Measurements from ENCODE around the gene KLF4.

KLF4 gene

DNA sequence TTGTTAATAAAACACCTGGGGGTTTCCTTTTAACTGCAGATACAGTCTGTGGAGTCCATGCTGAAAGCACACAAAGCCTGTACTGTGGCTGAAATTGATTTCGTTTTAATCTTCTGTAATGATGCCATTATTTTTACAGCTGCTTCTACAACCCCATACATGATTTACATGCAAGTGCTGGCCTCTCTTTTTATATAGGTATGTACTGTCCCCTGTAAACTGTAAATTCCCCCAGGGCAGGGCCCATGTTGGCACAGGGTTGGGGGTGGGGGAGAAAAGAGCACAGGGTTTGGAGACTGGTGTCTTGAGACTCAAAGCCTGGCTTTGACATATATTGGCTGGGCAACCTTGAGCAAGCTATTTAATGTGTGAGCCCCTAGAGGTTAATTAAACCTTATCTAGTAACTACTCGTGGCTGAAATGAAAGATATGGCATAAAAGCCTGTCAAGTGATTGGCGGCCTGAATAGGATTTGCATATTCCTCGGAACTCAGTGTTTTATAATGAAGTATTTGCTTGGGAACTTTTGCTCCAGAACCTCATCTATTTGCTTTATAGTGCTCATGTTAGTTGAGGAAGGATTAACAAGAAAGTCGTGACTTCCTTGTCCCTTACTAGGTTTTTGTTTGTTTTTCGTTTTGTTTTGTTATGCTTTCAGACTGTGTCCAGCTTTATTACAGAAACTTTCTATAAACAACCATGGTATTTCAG lies 34.0 kb downstream of the KLF4 start:
- H3K9ac ChIP-seq (ENCODE audit: low read depth in 1 of 2, low read length in 2 of 2): no peak overlapping the region
- no peaks in the 10 kb centered on the region for H3K27me3 ChIP-seq (ENCODE audit: control insufficient read depth in 2 of 2, insufficient read depth in 2 of 2, low read length in 2 of 2)
- H3K36me3 ChIP-seq (ENCODE audit: control insufficient read depth in 2 of 2, insufficient read depth in 2 of 2, low read length in 2 of 2): no peaks in the 10 kb centered on the region
- H3K27ac ChIP-seq (ENCODE audit: low read depth in 2 of 2, low read length in 2 of 2): no peak overlapping the region
- H3K4me3 ChIP-seq (ENCODE audit: low read length in 2 of 2): no peak overlapping the region
- no peaks in the 10 kb centered on the region for H3K9me3 ChIP-seq (ENCODE audit: control insufficient read depth in 2 of 2, low read length in 2 of 2)
- no peaks in the 10 kb centered on the region for H3K4me1 ChIP-seq (ENCODE audit: control insufficient read depth in 2 of 2, insufficient read depth in 2 of 2, low read length in 2 of 2)

DNA sequence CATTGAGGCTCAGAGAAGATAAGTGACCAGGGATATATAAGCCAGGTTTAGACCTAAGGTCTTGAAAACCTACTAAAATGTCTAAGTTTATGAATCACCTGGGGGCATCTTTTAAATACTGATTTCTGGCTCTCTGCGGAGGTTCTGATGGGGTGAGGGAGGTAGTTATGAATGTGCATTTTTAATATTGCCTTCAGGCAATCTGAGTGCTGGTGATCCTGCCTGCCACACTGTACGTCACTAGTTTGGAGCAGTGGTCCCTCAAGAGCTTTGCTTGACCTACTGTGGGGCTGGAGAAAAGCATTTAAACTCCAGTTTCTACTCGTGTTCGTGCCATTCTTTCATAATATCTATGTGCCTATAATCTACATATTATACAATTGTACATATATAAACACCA lies 36.1 kb downstream of the KLF4 start:
- Histone ChIP-seq H3K4me3 (ENCODE audit: low read length in 2 of 2) (no peak overlapping the region), H3K27me3 (ENCODE audit: control insufficient read depth in 2 of 2, insufficient read depth in 2 of 2, low read length in 2 of 2) (no peaks in the 10 kb centered on the region), H3K36me3 (ENCODE audit: control insufficient read depth in 2 of 2, insufficient read depth in 2 of 2, low read length in 2 of 2) (no peaks in the 10 kb centered on the region), H3K4me1 (ENCODE audit: control insufficient read depth in 2 of 2, insufficient read depth in 2 of 2, low read length in 2 of 2) (no peaks in the 10 kb centered on the region), H3K9ac (ENCODE audit: low read depth in 1 of 2, low read length in 2 of 2) (no peak overlapping the region), H3K9me3 (ENCODE audit: control insufficient read depth in 2 of 2, low read length in 2 of 2) (no peaks in the 10 kb centered on the region), H3K27ac (ENCODE audit: low read depth in 2 of 2, low read length in 2 of 2) (no peak overlapping the region)

GRCh38 chr9:107447834-107448233 lies 41.7 kb downstream of the KLF4 start:
- no peak overlapping the region for H3K4me3 ChIP-seq (ENCODE audit: low read length in 2 of 2)
- no peaks in the 10 kb centered on the region for H3K27me3 ChIP-seq (ENCODE audit: control insufficient read depth in 2 of 2, insufficient read depth in 2 of 2, low read length in 2 of 2)
- H3K9me3 ChIP-seq (ENCODE audit: control insufficient read depth in 2 of 2, low read length in 2 of 2): no peaks in the 10 kb centered on the region
- no peak overlapping the region for H3K9ac ChIP-seq (ENCODE audit: low read depth in 1 of 2, low read length in 2 of 2)
- H3K27ac ChIP-seq (ENCODE audit: low read depth in 2 of 2, low read length in 2 of 2): no peak overlapping the region
- no peaks in the 10 kb centered on the region for H3K36me3 ChIP-seq (ENCODE audit: control insufficient read depth in 2 of 2, insufficient read depth in 2 of 2, low read length in 2 of 2)
- no peaks in the 10 kb centered on the region for H3K4me1 ChIP-seq (ENCODE audit: control insufficient read depth in 2 of 2, insufficient read depth in 2 of 2, low read length in 2 of 2)

DNA sequence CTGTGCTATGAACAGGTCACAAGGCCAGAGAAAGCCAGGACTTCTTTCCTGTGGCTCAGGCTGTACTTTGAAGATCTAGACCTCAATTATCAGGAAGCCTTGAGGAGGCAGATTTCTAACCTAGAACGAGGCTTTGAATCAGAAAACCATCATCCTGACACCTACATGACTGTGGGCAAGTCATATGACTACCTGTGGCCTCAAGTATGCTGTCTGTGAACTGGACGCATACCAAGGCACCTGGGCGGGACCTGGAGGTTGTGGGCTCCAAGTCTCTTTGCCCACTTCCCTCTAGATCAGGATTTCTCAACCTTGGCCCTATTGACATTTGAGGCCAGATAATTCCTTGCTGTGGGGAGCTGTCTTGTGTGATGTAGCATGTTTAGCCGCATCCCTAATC lies 42.5 kb downstream of the KLF4 start:
- H3K27me3 ChIP-seq (ENCODE audit: control insufficient read depth in 2 of 2, insufficient read depth in 2 of 2, low read length in 2 of 2): no peaks in the 10 kb centered on the region
- no peaks in the 10 kb centered on the region for H3K9me3 ChIP-seq (ENCODE audit: control insufficient read depth in 2 of 2, low read length in 2 of 2)
- no peaks in the 10 kb centered on the region for H3K4me1 ChIP-seq (ENCODE audit: control insufficient read depth in 2 of 2, insufficient read depth in 2 of 2, low read length in 2 of 2)
- H3K9ac ChIP-seq (ENCODE audit: low read depth in 1 of 2, low read length in 2 of 2): no peak overlapping the region
- H3K4me3 ChIP-seq (ENCODE audit: low read length in 2 of 2): no peak overlapping the region
- no peak overlapping the region for H3K27ac ChIP-seq (ENCODE audit: low read depth in 2 of 2, low read length in 2 of 2)
- H3K36me3 ChIP-seq (ENCODE audit: control insufficient read depth in 2 of 2, insufficient read depth in 2 of 2, low read length in 2 of 2): no peaks in the 10 kb centered on the region

DNA sequence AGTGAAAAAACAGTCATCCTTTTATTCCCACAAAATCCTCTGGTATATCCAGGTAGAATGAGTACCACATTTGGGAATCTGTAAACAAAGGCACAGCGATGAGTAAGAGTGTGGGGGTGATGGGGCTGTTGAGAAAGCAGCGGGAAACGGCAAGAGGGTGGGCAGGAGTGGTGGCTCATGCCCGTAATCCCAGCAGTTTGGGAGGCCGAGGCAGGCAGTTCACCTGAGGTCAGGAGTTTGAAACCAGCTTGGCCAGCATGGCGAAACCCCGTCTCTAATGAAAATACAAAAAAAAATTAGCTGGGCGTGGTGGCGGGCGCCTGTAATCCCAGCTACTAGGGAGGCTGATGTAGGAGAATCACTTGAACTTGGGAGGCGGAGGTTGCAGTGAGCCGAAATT lies 43.1 kb downstream of the KLF4 start:
- no peak overlapping the region for H3K4me3 ChIP-seq (ENCODE audit: low read length in 2 of 2)
- H3K4me1 ChIP-seq (ENCODE audit: control insufficient read depth in 2 of 2, insufficient read depth in 2 of 2, low read length in 2 of 2): no peaks in the 10 kb centered on the region
- no peak overlapping the region for H3K27ac ChIP-seq (ENCODE audit: low read depth in 2 of 2, low read length in 2 of 2)
- no peaks in the 10 kb centered on the region for H3K36me3 ChIP-seq (ENCODE audit: control insufficient read depth in 2 of 2, insufficient read depth in 2 of 2, low read length in 2 of 2)
- H3K9me3 ChIP-seq (ENCODE audit: control insufficient read depth in 2 of 2, low read length in 2 of 2): no peaks in the 10 kb centered on the region
- H3K27me3 ChIP-seq (ENCODE audit: control insufficient read depth in 2 of 2, insufficient read depth in 2 of 2, low read length in 2 of 2): no peaks in the 10 kb centered on the region
- H3K9ac ChIP-seq (ENCODE audit: low read depth in 1 of 2, low read length in 2 of 2): no peak overlapping the region

DNA sequence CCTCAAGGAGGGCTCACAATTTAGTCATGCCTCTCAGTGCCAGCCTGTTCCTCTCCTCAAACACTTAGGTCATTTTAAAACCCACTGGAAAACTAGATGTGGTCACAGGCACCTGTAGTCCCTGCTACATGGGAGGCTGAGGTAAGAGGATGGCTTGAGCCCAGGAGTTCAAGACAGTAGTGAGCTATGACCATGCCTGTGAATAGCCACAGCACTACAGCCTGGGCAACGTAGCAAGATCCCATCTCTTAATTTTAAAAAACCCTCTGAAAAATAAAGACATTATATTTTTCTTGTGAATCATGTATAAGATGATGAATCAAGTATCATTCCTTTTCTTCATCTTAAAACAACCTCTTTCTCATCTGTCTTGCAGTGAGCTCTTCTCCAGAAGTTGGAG lies 45.8 kb downstream of the KLF4 start:
- Histone ChIP-seq H3K9ac (ENCODE audit: low read depth in 1 of 2, low read length in 2 of 2) (no peak overlapping the region), H3K4me1 (ENCODE audit: control insufficient read depth in 2 of 2, insufficient read depth in 2 of 2, low read length in 2 of 2) (no peaks in the 10 kb centered on the region), H3K9me3 (ENCODE audit: control insufficient read depth in 2 of 2, low read length in 2 of 2) (no peaks in the 10 kb centered on the region), H3K27me3 (ENCODE audit: control insufficient read depth in 2 of 2, insufficient read depth in 2 of 2, low read length in 2 of 2) (no peaks in the 10 kb centered on the region), H3K27ac (ENCODE audit: low read depth in 2 of 2, low read length in 2 of 2) (no peak overlapping the region), H3K4me3 (ENCODE audit: low read length in 2 of 2) (no peak overlapping the region), H3K36me3 (ENCODE audit: control insufficient read depth in 2 of 2, insufficient read depth in 2 of 2, low read length in 2 of 2) (no peaks in the 10 kb centered on the region)

- Histone ChIP-seq H3K9me3 (ENCODE audit: control insufficient read depth in 2 of 2, low read length in 2 of 2) (no peaks in the 10 kb centered on the region), H3K27ac (ENCODE audit: low read depth in 2 of 2, low read length in 2 of 2) (no peak overlapping the region)
Observed at GRCh38 chr9:107439991-107440456, 49.5 kb downstream of the KLF4 start.

GRCh38 chr9:107438211-107439031 lies 51.1 kb downstream of the KLF4 start:
- Histone ChIP-seq H3K9ac (ENCODE audit: low read depth in 1 of 2, low read length in 2 of 2) (no peak overlapping the region), H3K9me3 (ENCODE audit: control insufficient read depth in 2 of 2, low read length in 2 of 2) (no peaks in the 10 kb centered on the region), H3K36me3 (ENCODE audit: control insufficient read depth in 2 of 2, insufficient read depth in 2 of 2, low read length in 2 of 2) (no peaks in the 10 kb centered on the region), H3K27ac (ENCODE audit: low read depth in 2 of 2, low read length in 2 of 2) (no peak overlapping the region), H3K4me3 (ENCODE audit: low read length in 2 of 2) (no peak overlapping the region), H3K4me1 (ENCODE audit: control insufficient read depth in 2 of 2, insufficient read depth in 2 of 2, low read length in 2 of 2) (no peaks in the 10 kb centered on the region), H3K27me3 (ENCODE audit: control insufficient read depth in 2 of 2, insufficient read depth in 2 of 2, low read length in 2 of 2) (no peaks in the 10 kb centered on the region)

More at GRCh38 chr9:107439991-107440456, 49.5 kb downstream of the KLF4 start:
- H3K27me3 ChIP-seq (ENCODE audit: control insufficient read depth in 2 of 2, insufficient read depth in 2 of 2, low read length in 2 of 2): no peaks in the 10 kb centered on the region
- no peaks in the 10 kb centered on the region for H3K36me3 ChIP-seq (ENCODE audit: control insufficient read depth in 2 of 2, insufficient read depth in 2 of 2, low read length in 2 of 2)
- no peaks in the 10 kb centered on the region for H3K4me1 ChIP-seq (ENCODE audit: control insufficient read depth in 2 of 2, insufficient read depth in 2 of 2, low read length in 2 of 2)
- H3K9ac ChIP-seq (ENCODE audit: low read depth in 1 of 2, low read length in 2 of 2): no peak overlapping the region
- no peak overlapping the region for H3K4me3 ChIP-seq (ENCODE audit: low read length in 2 of 2)

DNA sequence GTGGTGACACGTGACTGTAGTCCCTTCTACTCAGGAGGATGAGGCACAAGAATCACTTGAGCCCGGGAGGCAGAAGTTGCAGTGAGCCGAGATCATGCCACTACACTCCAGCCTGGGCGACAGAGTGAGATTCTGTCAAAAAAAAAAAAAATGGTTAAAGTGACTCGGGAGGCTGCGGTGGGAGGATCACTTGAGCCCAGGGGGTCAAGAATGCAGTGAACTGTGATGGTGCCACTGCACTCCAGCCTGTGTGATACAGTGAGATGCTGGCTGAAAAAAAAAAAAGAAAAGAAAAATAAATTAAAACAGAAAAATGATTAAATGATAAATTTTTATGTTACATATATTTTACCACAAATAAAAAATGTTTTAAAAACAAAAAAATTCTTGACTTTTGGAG lies 51.9 kb downstream of the KLF4 start:
- no peak overlapping the region for H3K27ac ChIP-seq (ENCODE audit: low read depth in 2 of 2, low read length in 2 of 2)
- H3K9ac ChIP-seq (ENCODE audit: low read depth in 1 of 2, low read length in 2 of 2): no peak overlapping the region
- no peaks in the 10 kb centered on the region for H3K36me3 ChIP-seq (ENCODE audit: control insufficient read depth in 2 of 2, insufficient read depth in 2 of 2, low read length in 2 of 2)
- H3K9me3 ChIP-seq (ENCODE audit: control insufficient read depth in 2 of 2, low read length in 2 of 2): no peaks in the 10 kb centered on the region
- no peaks in the 10 kb centered on the region for H3K27me3 ChIP-seq (ENCODE audit: control insufficient read depth in 2 of 2, insufficient read depth in 2 of 2, low read length in 2 of 2)
- H3K4me3 ChIP-seq (ENCODE audit: low read length in 2 of 2): no peak overlapping the region
- peaks cover 0 to 3% of the 10 kb centered on the region in 2 donors for H3K4me1 ChIP-seq (ENCODE audit: control insufficient read depth in 2 of 2, insufficient read depth in 2 of 2, low read length in 2 of 2)

DNA sequence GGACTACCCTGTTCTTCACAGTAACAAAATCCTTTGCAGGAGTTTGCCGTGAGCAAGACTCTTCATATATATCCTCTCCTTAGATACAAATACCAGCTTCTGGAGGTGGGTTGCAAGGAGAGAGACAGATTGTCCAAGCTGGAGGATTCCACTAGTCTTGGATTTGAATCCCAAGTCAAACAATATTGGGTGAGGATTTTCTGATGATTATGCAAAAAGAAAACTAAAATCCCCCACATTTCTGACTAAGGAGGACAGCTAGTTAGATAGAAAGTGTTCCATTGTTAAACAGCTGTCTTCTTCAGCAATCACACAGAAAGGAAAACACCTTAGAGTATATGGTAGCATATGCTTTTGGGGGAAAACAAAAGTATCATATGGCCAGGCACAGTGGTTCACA lies 54.2 kb downstream of the KLF4 start:
- Histone ChIP-seq H3K4me1 (ENCODE audit: control insufficient read depth in 2 of 2, insufficient read depth in 2 of 2, low read length in 2 of 2) (peaks cover 0 to 3% of the 10 kb centered on the region in 2 donors), H3K4me3 (ENCODE audit: low read length in 2 of 2) (no peak overlapping the region), H3K27me3 (ENCODE audit: control insufficient read depth in 2 of 2, insufficient read depth in 2 of 2, low read length in 2 of 2) (no peaks in the 10 kb centered on the region), H3K36me3 (ENCODE audit: control insufficient read depth in 2 of 2, insufficient read depth in 2 of 2, low read length in 2 of 2) (no peaks in the 10 kb centered on the region), H3K9me3 (ENCODE audit: control insufficient read depth in 2 of 2, low read length in 2 of 2) (no peaks in the 10 kb centered on the region), H3K9ac (ENCODE audit: low read depth in 1 of 2, low read length in 2 of 2) (no peak overlapping the region), H3K27ac (ENCODE audit: low read depth in 2 of 2, low read length in 2 of 2) (no peak overlapping the region)
